Activated naive CD8-positive, alpha-beta T cell treated with anti-CD3 and anti-CD28 coated beads, Interleukin-2, amount 50 U/mL, for 16 hours (primary cell): Measurements from ENCODE around the gene PRTN3.
A peak's percentile ranks its signal among the peaks of the same experiment; 100 is the strongest.

Experiments used
- DNase-seq: peaks from one replicate; pipeline ENCODE4 v3.0.0-alpha.2; 2020; ENCODE audit warnings: low read depth, low spot score

Gene PRTN3

GRCh38 chr19:840519-841206 lies at the start of gene PRTN3:
Gene PRTN3 (plus strand): TSS chr19:840999. CDS start chr19:841009, 10 bp downstream.
- no peak for DNase-seq

- no peak for DNase-seq
Measured at GRCh38 chr19:791007-791566, 49.7 kb upstream of the PRTN3 start.

- no peak for DNase-seq
Measured at GRCh38 chr19:791567-792305, 49.1 kb upstream of the PRTN3 start.

- DNase-seq = no peak
Measured at GRCh38 chr19:792306-792885, 48.4 kb upstream of the PRTN3 start.

GRCh38 chr19:793806-794205 lies 47.0 kb upstream of the PRTN3 start:
- no peak for DNase-seq

- DNase-seq = no peak
Measured at GRCh38 chr19:795073-795611, 45.7 kb upstream of the PRTN3 start.

GRCh38 chr19:795691-796581 lies 44.9 kb upstream of the PRTN3 start:
- no peak for DNase-seq

GRCh38 chr19:796692-797527 lies 43.9 kb upstream of the PRTN3 start, which contains the start of gene PTBP1:
Gene PTBP1 (plus strand): TSS chr19:797452. CDS start chr19:797498, 46 bp downstream.
- peak; percentile 98 for DNase-seq

GRCh38 chr19:797528-798414 lies 43.0 kb upstream of the PRTN3 start:
- peak; percentile 66 for DNase-seq

- no peak for DNase-seq
Measured at GRCh38 chr19:798415-799075, 42.3 kb upstream of the PRTN3 start.

GRCh38 chr19:799076-799881 lies 41.5 kb upstream of the PRTN3 start:
- no peak for DNase-seq

- no peak for DNase-seq
Measured at GRCh38 chr19:800360-801029, 40.3 kb upstream of the PRTN3 start.

- DNase-seq = no peak
Measured at GRCh38 chr19:801030-801860, 39.6 kb upstream of the PRTN3 start.

- DNase-seq = no peak
Measured at GRCh38 chr19:801861-802497, 38.8 kb upstream of the PRTN3 start.

- no peak for DNase-seq
Measured at GRCh38 chr19:802498-803098, 38.2 kb upstream of the PRTN3 start.
